IMR-90 (cell line): ENCODE data around the gene PDCD11. TPM values are rescaled to one million over a fixed set of nuclear protein-coding genes. Genes with fewer than 3 reads are reported as not detected.

Experiments used
- ATAC-seq: fragments of 200-7000 bp; cut with Tn5 transposase; 2 replicates; pipeline ENCODE4 v1.9.1; 2020; ENCODE audit warnings: low read depth, mild to moderate bottlenecking, moderate library complexity
- BruUV-seq: library from RNA; stranded (reverse); fragments of 400-500 nt; replicated peaks from 2 replicates; lab custom pipeline; 2021; lab: Mats Ljungman, UMichigan
- CTCF ChIA-PET: fragments of 300-600 bp; formaldehyde crosslinking; extraction: SDS; loops from one replicate; lab custom pipeline; 2021; ENCODE audit warnings: antibody characterized with exemption; lab: Yijun Ruan, JAX
- POLR2A ChIA-PET: fragments of 300-600 bp; sonication (Branson Sonifier 250); formaldehyde crosslinking; loops from one replicate; lab custom pipeline; 2022; ENCODE audit warnings: antibody characterized with exemption; ENCODE audit not compliant: unreplicated experiment; lab: Charles Lee
- DNase-seq: peaks from one replicate; pipeline ENCODE4 v3.0.0; 2013
- H2AFZ ChIP-seq: replicated peaks from 2 replicates; pipeline ENCODE3; 2013; ENCODE audit warnings: low read length, mild to moderate bottlenecking; ENCODE audit not compliant: poor library complexity
- H2AK5ac ChIP-seq: 2 replicates; pipeline ENCODE4 v1.6.1; 2013; ENCODE audit warnings: low read depth, low read length, inconsistent platforms
- H2AK9ac ChIP-seq: replicated peaks from 2 replicates; pipeline ENCODE3; 2013; ENCODE audit warnings: mild to moderate bottlenecking, low read depth, low read length, moderate library complexity; ENCODE audit not compliant: poor library complexity
- H2BK120ac ChIP-seq: 2 replicates; pipeline ENCODE4 v1.6.1; 2013; ENCODE audit warnings: low read depth, low read length, inconsistent platforms
- H2BK15ac ChIP-seq: 3 replicates; pipeline ENCODE4 v1.6.1; 2013; ENCODE audit warnings: low read depth, low read length, inconsistent platforms
- H2BK20ac ChIP-seq: 2 replicates; pipeline ENCODE4 v1.6.1; 2013; ENCODE audit warnings: low read depth, mild to moderate bottlenecking, inconsistent platforms, low read length, moderate library complexity
- H2BK5ac ChIP-seq: 2 replicates; pipeline ENCODE4 v1.6.1; 2013; ENCODE audit warnings: mild to moderate bottlenecking, low read depth, low read length, inconsistent platforms; ENCODE audit not compliant: poor library complexity, severe bottlenecking
- H3K14ac ChIP-seq: replicated peaks from 2 replicates; pipeline ENCODE4 v1.6.1; 2013; ENCODE audit warnings: low read depth, low read length, inconsistent platforms
- H3K18ac ChIP-seq: 2 replicates; pipeline ENCODE4 v1.6.1; 2013; ENCODE audit warnings: low read depth, low read length, control low read depth
- H3K23ac ChIP-seq: 2 replicates; pipeline ENCODE4 v1.6.1; 2013; ENCODE audit warnings: low read depth, low read length, inconsistent platforms
- H3K27ac ChIP-seq: 2 replicates; pipeline ENCODE4 v1.5.1; 2013; ENCODE audit warnings: mild to moderate bottlenecking, control low read depth, low read length; ENCODE audit not compliant: insufficient read depth
- H3K27me3 ChIP-seq: 2 replicates; pipeline ENCODE4 v1.6.1; 2013; ENCODE audit warnings: low read length; ENCODE audit not compliant: control insufficient read depth, insufficient read depth
- H3K36me3 ChIP-seq: 2 replicates; pipeline ENCODE4 v1.6.1; 2013; ENCODE audit warnings: low read length, mixed read lengths; ENCODE audit not compliant: control insufficient read depth, insufficient read depth
- H3K4ac ChIP-seq: 2 replicates; pipeline ENCODE4 v1.6.1; 2013; ENCODE audit warnings: low read depth, low read length, inconsistent platforms
- H3K4me1 ChIP-seq: 2 replicates; pipeline ENCODE4 v1.6.1; 2013; ENCODE audit warnings: low read length, mixed read lengths; ENCODE audit not compliant: control insufficient read depth, insufficient read depth
- H3K4me2 ChIP-seq: 2 replicates; pipeline ENCODE4 v1.6.1; 2013; ENCODE audit warnings: low read depth, mild to moderate bottlenecking, control low read depth, low read length, moderate library complexity
- H3K4me3 ChIP-seq: 2 replicates; pipeline ENCODE4 v1.5.1; 2013; ENCODE audit warnings: low read depth, mild to moderate bottlenecking, control low read depth, low read length, moderate library complexity; ENCODE audit not compliant: insufficient read depth
- H3K56ac ChIP-seq: 2 replicates; pipeline ENCODE4 v1.6.1; 2013; ENCODE audit warnings: low read length, inconsistent platforms; ENCODE audit not compliant: insufficient read depth; ENCODE audit errors: extremely low read depth
- H3K79me1 ChIP-seq, 2 experiments: 2 replicates each; pipeline ENCODE4 v1.6.1; 2013; ENCODE audit warnings: low read length in 2 of 2, inconsistent platforms in 1 of 2, low read depth in 1 of 2
- H3K9ac ChIP-seq: 2 replicates; pipeline ENCODE4 v1.6.1; 2013; ENCODE audit warnings: low read depth, low read length, control low read depth
- H3K9me1 ChIP-seq: 2 replicates; pipeline ENCODE4 v1.6.1; 2013; ENCODE audit warnings: low read length, inconsistent platforms; ENCODE audit not compliant: insufficient read depth
- H3K9me3 ChIP-seq: 2 replicates; pipeline ENCODE4 v1.6.1; 2013; ENCODE audit warnings: low read length; ENCODE audit not compliant: control insufficient read depth, insufficient read depth
- H4K20me1 ChIP-seq: 2 replicates; pipeline ENCODE4 v1.6.1; 2013; ENCODE audit warnings: low read length, inconsistent platforms; ENCODE audit not compliant: insufficient read depth
- H4K5ac ChIP-seq: 2 replicates; pipeline ENCODE4 v1.6.1; 2013; ENCODE audit warnings: mild to moderate bottlenecking, low read depth, low read length, control low read depth
- H4K8ac ChIP-seq, 2 experiments: 2 replicates each; pipeline ENCODE4 v1.6.1; 2013; ENCODE audit warnings: low read depth in 2 of 2, low read length in 2 of 2, control low read depth in 1 of 2, inconsistent platforms in 1 of 2
- H4K91ac ChIP-seq: 2 replicates; pipeline ENCODE4 v1.6.1; 2013; ENCODE audit warnings: low read depth, low read length, inconsistent platforms; ENCODE audit not compliant: insufficient read depth
- BHLHE40 ChIP-seq: fragments of 150-350 bp; IDR thresholded peaks from 2 replicates; pipeline ENCODE4 v1.6.1; 2016; ENCODE audit warnings: mild to moderate bottlenecking, low read depth, low read length
- CEBPB ChIP-seq: IDR thresholded peaks from 2 replicates; pipeline ENCODE4 v1.6.1; 2012; ENCODE audit warnings: low read depth, low read length, improper control_type of control experiment
- CHD1 ChIP-seq: IDR thresholded peaks from 2 replicates; pipeline ENCODE4 v1.6.1; 2012; ENCODE audit warnings: low read depth, low read length, improper control_type of control experiment
- CTCF ChIP-seq: conservative IDR thresholded peaks from 2 replicates; pipeline ENCODE4 v1.5.1; 2012; ENCODE audit warnings: mild to moderate bottlenecking, low read depth, low read length, improper control_type of control experiment
- ELK1 ChIP-seq: fragments of 150-350 bp; IDR thresholded peaks from 2 replicates; pipeline ENCODE4 v1.6.1; 2016; ENCODE audit warnings: low read depth, mild to moderate bottlenecking, low read length, moderate library complexity, borderline replicate concordance
- FOS ChIP-seq: fragments of 150-350 bp; IDR thresholded peaks from 2 replicates; pipeline ENCODE4 v1.6.1; 2016; ENCODE audit warnings: low read depth, low read length
- MAFK ChIP-seq: IDR thresholded peaks from 2 replicates; pipeline ENCODE4 v1.6.1; 2012; ENCODE audit warnings: low read depth, low read length, improper control_type of control experiment
- MAZ ChIP-seq: IDR thresholded peaks from 2 replicates; pipeline ENCODE4 v1.6.1; 2012; ENCODE audit warnings: low read depth, mild to moderate bottlenecking, low read length, improper control_type of control experiment, moderate library complexity, borderline replicate concordance
- MXI1 ChIP-seq: IDR thresholded peaks from 2 replicates; pipeline ENCODE4 v1.6.1; 2012; ENCODE audit warnings: low read depth, mild to moderate bottlenecking, low read length, moderate library complexity, borderline replicate concordance
- NFE2L2 ChIP-seq: fragments of 150-350 bp; IDR thresholded peaks from 2 replicates; pipeline ENCODE4 v1.6.1; 2016; ENCODE audit warnings: low read depth, mild to moderate bottlenecking, low read length
- POLR2A ChIP-seq: IDR thresholded peaks from 2 replicates; pipeline ENCODE4 v1.6.1; 2012; ENCODE audit warnings: mild to moderate bottlenecking, low read depth, low read length
- RAD21 ChIP-seq: IDR thresholded peaks from 2 replicates; pipeline ENCODE4 v1.6.1; 2012; ENCODE audit warnings: low read length, improper control_type of control experiment
- RCOR1 ChIP-seq: IDR thresholded peaks from 2 replicates; pipeline ENCODE4 v1.6.1; 2012; ENCODE audit warnings: mild to moderate bottlenecking, low read length, improper control_type of control experiment; ENCODE audit not compliant: insufficient replicate concordance
- RFX5 ChIP-seq: IDR thresholded peaks from 2 replicates; pipeline ENCODE4 v1.8.0; 2012; ENCODE audit warnings: low read depth, mild to moderate bottlenecking, low read length, moderate library complexity
- SMC3 ChIP-seq: fragments of 150-350 bp; IDR thresholded peaks from 2 replicates; pipeline ENCODE4 v1.6.1; 2016; ENCODE audit warnings: low read depth, mild to moderate bottlenecking, antibody characterized with exemption, low read length, moderate library complexity
- USF2 ChIP-seq: fragments of 150-350 bp; IDR thresholded peaks from 2 replicates; pipeline ENCODE4 v1.6.1; 2017; ENCODE audit warnings: mild to moderate bottlenecking, antibody characterized with exemption, low read length, low read depth
- WGBS, 2 experiments: methylation state at CpG; one replicate each; pipeline versions ENCODE4 v1.1.5 to v1.1.7; 2013; ENCODE audit warnings: missing lambda C conversion rate in 2 of 2; ENCODE audit not compliant: insufficient read length in 1 of 2; ENCODE audit errors: extremely low coverage in 2 of 2; 5-methylcytosine and 5-hydroxymethylcytosine counted together
- dilution Hi-C: fragments of 300-500 bp; cut with HindIII; formaldehyde crosslinking; loops from one replicate; pipeline ENCODE4 v1.14.3; 2018; ENCODE audit warnings: low sequenced_read_pairs; ENCODE audit not compliant: unreplicated experiment
- in situ Hi-C: fragments of 300-500 bp; cut with MboI; formaldehyde crosslinking; loops from 3 replicates; pipeline ENCODE4 v1.14.3; 2019; ENCODE audit warnings: low sequenced_read_pairs, inconsistent platforms, mixed read lengths
- intact Hi-C: fragments of 100-400 bp; cut with micrococcal nuclease; formaldehyde crosslinking; loops from 2 replicates; pipeline ENCODE4 v1.10.0; 2022
- polyA plus RNA-seq, 3 experiments: library from polyadenylated mRNA; depleted of rRNA; stranded (reverse); fragments of >200 nt; gene quantifications; 2 replicates each; pipeline ENCODE4 v1.2.3, GENCODE V29; 2012; ENCODE audit warnings: low replicate concordance in 1 of 3
- total RNA-seq: library from RNA; depleted of rRNA; stranded (reverse); fragments of >200 nt; gene quantifications from 2 replicates; pipeline ENCODE4 v1.2.3, GENCODE V29; 2012

PDCD11 gene
- total and polyA plus RNA-seq, 2 of the 4 experiments (the other 2 are of a cell fraction), result 20.4 to 56.8 TPM

GRCh38 chr10:103423748-103424147 is 27.3 kb downstream of the PDCD11 start:
- ChIA-PET POLR2A (no interaction called here), CTCF (no interaction called here)
- Histone ChIP-seq H2AK9ac (no peak overlapping the region), H3K9ac (no peak overlapping the region), H3K4me2 (no peak overlapping the region), H3K9me1 (no peaks in the 10 kb centered on the region), H4K20me1 (no peaks in the 10 kb centered on the region), H4K5ac (no peak overlapping the region), H3K79me1 (peaks cover 6 to 9% of the 10 kb centered on the region in 2 experiments; a peak in 2 of 4 replicates), H2AFZ (no peak overlapping the region), H3K4me1 (no peaks in the 10 kb centered on the region), H3K27ac (no peak overlapping the region), H3K4me3 (no peak overlapping the region), H2BK120ac (no peak overlapping the region), H3K18ac (no peak overlapping the region), H4K8ac (no peak overlapping the region), H3K23ac (no peak overlapping the region), H3K56ac (no peak overlapping the region), H3K36me3 (peaks cover 58% of the 10 kb centered on the region), H2BK5ac (no peak overlapping the region), H2AK5ac (no peak overlapping the region), H3K4ac (no peak overlapping the region), H4K91ac (no peak overlapping the region), H2BK15ac (no peak overlapping the region), H2BK20ac (no peak overlapping the region), H3K14ac (no peak overlapping the region), H3K27me3 (no peaks in the 10 kb centered on the region), H3K9me3 (no peaks in the 10 kb centered on the region)
- in situ Hi-C loops, result no loop called here
- BruUV-seq, result no TSS peak
- ATAC-seq (no peak), DNase-seq (no peak)
- intact Hi-C loops, result no loop called here
- TF ChIP-seq RAD21 (no peak), RFX5 (no peak), NFE2L2 (no peak), FOS (no peak), MXI1 (no peak), MAZ (no peak), CHD1 (no peak), SMC3 (no peak), CTCF (no peak), USF2 (no peak), RCOR1 (no peak), BHLHE40 (no peak), POLR2A (no peak), CEBPB (no peak), ELK1 (no peak), MAFK (no peak)
- dilution Hi-C loops, result no loop called here
- WGBS, 2 experiments, result 60% methylated on average over 1 of the region's 5 CpGs; no CpG with 5 or more reads in 1 of the 2 experiments
